GM03348 (cell line): ENCODE data around the gene DDX5.
"Not testable (repeated sequence)": the region's sequence is repeated elsewhere in the genome, so short reads cannot be mapped to it uniquely, and the experiment has no call there.

Experiments
- DNase-seq: peaks from one replicate; pipeline ENCODE4 v3.0.0; 2012; ENCODE audit warnings: low spot score

Gene DDX5

DNA sequence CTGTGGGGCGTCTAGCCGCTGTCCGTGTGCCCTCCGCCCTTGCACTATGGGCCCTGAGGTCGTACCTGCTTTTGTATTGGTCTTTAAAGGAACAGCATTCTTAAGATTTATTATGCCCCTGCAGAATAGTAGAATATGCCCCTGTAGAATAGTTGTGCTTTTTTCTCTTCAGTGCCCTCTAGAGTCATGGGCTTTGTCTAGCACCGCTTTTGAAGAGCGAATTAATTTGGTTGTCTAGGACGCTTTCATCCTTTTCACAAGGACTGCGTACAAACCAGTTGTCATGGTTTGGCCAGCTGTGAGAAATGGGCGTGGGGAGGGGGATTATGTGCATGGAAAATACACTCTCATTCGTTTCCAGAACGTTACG lies 1.3 kb upstream of the DDX5 start:
- peak; percentile 68 for DNase-seq

DNA sequence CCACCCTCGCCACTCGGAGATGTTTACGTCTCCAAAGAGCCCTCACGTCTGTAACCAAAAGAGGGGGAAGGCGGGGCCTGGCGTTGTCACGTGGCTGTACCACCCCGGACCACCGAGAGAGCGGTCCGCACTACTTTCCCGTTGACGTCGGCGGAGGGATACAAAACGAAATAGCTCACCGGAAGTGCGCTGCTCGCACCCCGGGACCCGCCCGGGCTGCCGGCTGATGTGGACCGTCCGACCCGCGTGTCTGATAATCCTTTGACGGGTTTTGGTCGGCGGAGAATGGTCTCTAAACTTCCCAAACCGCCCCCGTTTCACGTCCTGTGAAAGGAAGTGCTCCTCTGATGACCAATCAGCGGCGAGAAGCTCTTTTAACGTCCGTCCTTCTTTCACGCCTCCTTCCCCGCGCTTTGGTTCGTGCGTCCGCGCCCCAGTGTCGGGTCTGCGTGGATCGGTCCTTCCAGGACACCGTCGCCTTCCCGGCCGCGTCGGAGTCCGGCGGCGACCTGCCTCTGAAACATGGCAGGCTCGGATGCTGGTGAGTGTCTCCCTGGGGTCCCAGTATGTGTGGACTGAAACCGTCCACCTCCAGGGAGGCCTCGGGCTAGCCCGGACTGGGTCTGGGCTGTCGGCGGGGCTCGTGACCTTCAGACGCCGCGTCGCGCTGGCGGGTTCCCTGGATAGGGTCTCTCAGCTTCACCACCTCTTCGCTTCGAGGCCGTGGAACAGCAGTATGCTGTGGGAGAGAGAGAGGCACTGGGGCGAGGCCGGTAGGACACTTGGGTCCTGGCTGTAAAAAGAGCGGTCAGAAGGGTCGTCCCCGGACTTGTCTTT lies 705 bp upstream of the DDX5 start, which contains the start of gene CEP95:
TSS of gene CEP95 (plus strand) at position 402 of the 837 bp plus-strand sequence. CDS start at position 523, 121 bp downstream.
- peak; percentile 94 for DNase-seq

DNA sequence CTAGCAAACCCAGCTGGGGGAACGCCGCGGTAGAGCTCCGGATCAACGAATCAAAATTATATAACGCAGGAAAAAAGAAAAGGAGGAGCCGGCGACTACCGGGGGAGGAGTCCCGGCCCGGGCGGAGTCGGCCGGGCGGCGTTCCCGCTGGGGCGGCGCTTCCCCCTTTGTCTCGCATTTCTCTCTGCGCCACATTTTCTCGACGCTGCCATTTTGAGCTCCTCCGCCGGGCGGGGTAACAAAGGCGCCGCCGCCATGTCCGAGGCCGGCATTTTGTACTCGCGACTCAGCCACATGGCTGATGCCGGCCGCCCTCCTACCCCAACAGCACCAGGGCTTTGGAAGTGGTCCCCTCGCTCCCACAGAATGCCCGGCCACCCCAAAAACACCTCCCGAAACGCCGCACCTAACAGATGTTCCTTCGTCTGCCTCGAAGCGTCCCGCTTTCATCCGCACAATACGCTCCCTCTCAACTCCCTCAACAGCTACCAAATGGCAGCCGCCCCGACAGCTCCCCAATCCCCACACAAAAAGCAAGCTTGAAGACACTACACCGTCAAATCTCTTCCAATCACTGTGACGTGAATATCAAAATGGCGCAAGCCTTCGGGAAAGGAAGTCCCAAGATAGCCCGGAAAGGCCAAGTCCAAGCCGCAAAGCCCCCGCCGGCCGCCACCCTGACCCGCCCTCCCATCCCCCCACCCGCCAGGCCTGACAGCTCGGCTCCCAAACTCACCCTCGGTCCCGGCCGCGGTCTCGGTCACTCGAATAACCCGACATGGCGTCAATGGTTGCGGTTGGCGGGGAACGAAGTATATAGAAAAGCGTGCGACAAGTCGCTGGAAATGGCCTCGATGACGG lies 519 bp downstream of the DDX5 start:
- peak; percentile 91 for DNase-seq

GRCh38 chr17:64504769-64505339 lies 1.2 kb downstream of the DDX5 start:
- DNase-seq: no peak

- DNase-seq: no peak
Observed at GRCh38 chr17:64503821-64504768, 2.0 kb downstream of the DDX5 start.

GRCh38 chr17:64503341-64503740 lies 2.7 kb downstream of the DDX5 start:
- no peak for DNase-seq

DNA sequence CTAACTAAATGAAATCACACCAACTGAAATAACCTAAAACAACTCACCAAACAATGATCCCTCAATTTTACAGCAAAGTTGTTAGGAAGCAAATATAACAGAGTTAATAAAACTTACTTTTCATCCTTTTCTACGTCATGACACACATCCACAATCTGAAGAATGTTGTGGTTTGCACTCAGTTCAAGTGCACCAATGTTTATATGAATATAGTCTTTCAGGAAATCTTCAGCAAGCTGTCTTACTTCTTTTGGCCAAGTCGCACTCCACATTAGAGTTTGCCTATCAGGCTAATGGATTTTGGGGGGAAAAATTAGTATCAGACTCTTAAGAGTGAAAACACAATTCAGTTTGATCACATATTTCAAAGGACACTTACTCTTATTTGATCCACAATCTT lies 3.3 kb downstream of the DDX5 start:
- DNase-seq: no peak

- no peak for DNase-seq
Observed at GRCh38 chr17:64502021-64502420, 4.1 kb downstream of the DDX5 start.

DNA sequence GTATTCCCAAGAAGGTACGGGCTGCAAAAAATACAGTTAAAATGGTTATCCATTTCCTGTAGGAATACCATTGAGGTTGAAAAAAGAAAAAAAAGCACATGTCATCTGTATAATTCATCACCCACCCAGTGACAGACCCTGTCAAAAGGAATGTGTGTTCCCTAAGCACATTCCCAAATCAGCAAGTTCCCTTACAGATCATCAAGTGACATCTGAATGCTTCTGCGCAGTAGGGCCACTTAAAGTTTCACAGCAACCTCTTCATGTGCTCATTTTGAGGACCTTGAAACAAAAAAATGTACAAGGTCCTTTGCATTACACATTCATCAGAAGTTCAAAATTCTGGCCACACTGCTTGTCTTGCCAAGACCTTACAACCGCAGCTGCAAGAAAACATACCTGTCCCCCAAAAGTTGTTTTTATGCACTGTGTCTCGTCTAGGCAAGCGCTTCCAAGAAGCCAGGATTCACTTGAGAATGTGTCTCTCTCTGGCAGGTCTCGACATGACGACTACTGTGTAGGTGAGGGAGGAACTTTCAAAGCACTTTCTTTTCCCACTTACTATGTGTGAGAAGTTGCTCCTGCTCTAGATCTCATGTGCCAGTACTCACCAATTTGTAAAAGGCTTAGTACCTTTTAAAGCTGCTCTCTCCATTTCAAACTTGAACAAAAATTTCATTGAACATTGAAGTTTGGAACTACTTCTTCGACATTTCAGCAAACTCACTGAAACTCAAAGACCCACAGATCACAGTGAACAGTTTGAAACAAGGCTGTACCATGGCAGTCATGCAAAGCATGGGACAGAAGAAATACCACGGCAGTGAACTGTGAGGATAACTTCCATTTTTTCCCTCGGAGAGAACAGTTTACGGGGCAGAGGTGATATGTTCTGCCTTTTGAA lies 5.0 kb downstream of the DDX5 start:
- no peak for DNase-seq

DNA sequence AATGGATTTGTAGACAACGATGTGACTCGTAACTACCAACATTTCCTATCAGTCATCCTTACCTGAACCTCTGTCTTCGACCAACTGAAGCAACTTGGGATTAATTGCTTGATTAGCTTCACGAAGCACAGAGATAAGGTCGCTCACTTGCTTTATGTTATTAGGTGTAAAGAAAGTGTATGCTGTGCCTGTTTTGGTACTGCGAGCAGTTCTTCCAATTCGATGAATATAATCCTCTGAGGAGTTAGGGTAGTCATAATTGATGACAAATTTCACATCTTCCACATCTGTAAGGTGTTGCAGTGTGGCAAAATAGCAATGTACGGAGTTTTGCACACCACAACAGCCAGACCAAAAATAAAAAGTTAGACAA lies 5.6 kb downstream of the DDX5 start:
- DNase-seq: no peak

DNA sequence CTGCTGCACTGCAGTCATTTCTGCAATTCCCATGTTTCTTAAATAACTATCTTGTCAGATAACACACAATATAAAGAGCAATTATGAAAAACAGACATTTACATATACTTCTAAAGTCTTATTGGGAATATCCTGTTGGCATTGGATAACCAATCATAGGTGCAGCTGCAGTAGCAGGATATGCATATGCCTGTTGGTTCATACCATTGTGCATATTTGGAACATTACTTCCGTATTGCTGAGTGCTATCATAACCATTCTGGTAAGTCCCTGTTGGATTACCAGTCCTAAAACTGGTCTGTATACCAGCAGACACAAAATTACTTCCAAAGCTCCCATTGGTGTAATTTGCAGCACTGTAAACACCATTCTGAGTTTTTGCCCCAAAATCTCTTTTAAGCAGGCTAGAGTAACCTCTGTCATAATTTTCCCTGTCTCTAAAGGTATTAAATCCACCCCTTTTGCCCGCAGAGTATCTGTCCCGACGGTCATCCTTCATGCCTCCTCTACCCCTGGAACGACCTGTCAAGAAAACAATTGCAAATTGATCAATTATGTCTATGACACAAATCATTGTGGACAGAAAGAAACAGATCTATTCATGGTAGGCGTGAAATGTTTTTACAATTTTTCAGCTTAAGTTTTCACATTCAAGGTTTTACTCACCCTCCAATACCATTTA lies 6.1 kb downstream of the DDX5 start:
- no peak for DNase-seq

GRCh38 chr17:64498308-64499203 lies 7.5 kb downstream of the DDX5 start:
- no peak for DNase-seq

- no peak for DNase-seq
Observed at GRCh38 chr17:64497565-64498035, 8.5 kb downstream of the DDX5 start.

DNA sequence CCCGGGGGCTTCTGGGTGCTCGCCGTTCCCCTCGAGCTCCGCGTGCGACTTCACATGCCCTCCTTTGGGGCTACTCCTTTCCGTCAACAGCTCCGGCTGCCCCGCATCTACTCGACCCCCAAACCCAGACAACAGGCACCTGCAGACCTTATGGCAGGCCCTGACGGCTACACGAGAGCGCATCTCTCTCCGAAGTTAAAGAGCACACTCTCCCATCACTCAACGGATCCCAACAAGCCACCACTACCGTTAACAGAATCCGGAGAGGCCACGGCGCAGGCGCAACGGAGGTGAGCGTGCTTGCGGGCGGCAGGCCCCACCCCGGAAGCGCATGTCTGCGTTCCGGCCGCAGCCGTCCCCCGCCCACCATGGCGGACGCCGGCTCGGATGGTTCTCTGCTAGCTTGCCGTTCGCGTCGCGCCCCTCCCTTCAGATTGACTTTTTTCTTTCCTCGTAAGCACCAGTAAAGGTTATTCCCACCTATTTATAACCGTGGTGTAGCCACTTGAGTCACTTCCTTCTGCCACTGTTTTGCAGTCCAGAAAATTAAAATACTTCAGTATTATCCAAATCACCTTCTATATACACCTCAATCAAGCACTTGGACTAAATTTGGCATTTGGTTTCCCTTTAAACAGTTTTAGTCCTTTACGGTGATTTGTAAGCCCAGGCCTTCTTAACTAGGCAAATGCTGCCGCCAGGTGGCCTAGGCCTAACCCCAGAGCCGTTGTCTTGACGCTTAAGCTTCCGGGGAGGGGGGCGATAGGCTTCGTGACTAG lies 9.1 kb downstream of the DDX5 start, which contains the start of gene POLG2:
TSS of gene POLG2 (minus strand) at position 269 of the 779 bp plus-strand sequence. CDS start at position 183, 86 bp downstream.
- peak; percentile 98 for DNase-seq

- DNase-seq: peak; percentile 11
Observed at GRCh38 chr17:64496348-64496785, 9.7 kb downstream of the DDX5 start.

DNA sequence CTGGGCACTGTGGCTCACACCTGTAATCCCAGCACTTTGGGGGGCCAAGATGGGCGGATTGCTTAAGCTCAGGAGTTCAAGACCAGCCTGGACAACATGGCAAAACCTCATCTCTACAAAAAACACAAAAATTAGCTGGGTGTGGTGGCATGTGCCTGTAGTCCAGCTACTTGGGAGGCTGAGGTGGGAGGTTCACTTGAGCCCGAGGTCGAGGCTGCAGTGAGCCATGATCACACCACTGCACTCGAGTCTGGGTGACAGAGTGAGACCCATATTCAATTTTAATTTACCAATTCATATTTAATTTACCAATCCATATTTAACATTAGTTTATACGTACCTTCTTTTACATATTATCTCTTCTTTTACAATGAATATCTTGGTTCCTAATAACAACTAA lies 10.8 kb downstream of the DDX5 start:
- not testable (repeated sequence) for DNase-seq

- DNase-seq: no peak
Observed at GRCh38 chr17:64494121-64494520, 12.0 kb downstream of the DDX5 start.
